Fibroblast of lung (primary cell): ENCODE data around the gene NBEA. TPM values are rescaled to one million over a fixed set of nuclear protein-coding genes. Genes with fewer than 3 reads are reported as not detected.

Experiments
- DNase-seq, 2 donors: peaks; one replicate each; pipeline versions ENCODE4 v3.0.0 to v3.0.0-alpha.2; 2010; ENCODE audit warnings: low read depth in 2 of 2
- H2AFZ ChIP-seq: 2 replicates; pipeline ENCODE4 v1.5.1; 2012; ENCODE audit warnings: low read length, control low read depth, inconsistent platforms
- H3K27ac ChIP-seq: 2 replicates; pipeline ENCODE4 v1.5.1; 2011; ENCODE audit warnings: low read length, control low read depth; ENCODE audit not compliant: insufficient read depth
- H3K27me3 ChIP-seq: 2 replicates; pipeline ENCODE4 v1.5.1; 2011; ENCODE audit warnings: mild to moderate bottlenecking, low read length; ENCODE audit not compliant: control insufficient read depth, insufficient read depth
- H3K36me3 ChIP-seq: 2 replicates; pipeline ENCODE4 v1.5.1; 2011; ENCODE audit warnings: low read length; ENCODE audit not compliant: control insufficient read depth, insufficient read depth
- H3K4me1 ChIP-seq: 2 replicates; pipeline ENCODE4 v1.5.1; 2011; ENCODE audit warnings: low read length; ENCODE audit not compliant: control insufficient read depth, insufficient read depth; ENCODE audit errors: extremely low read depth
- H3K4me2 ChIP-seq: 2 replicates; pipeline ENCODE4 v1.5.1; 2011; ENCODE audit warnings: low read length, control low read depth; ENCODE audit not compliant: insufficient read depth; ENCODE audit errors: extremely low read depth
- H3K4me3 ChIP-seq, 4 experiments: fragments of 200-600 bp in 1 of 4; sonication (generic) in 1 of 4; replicated peaks in 1 of 4; 2 replicates each; pipeline ENCODE4 v1.5.1; 2011 to 2016; ENCODE audit warnings: low read length in 4 of 4, low read depth in 3 of 4, mild to moderate bottlenecking in 3 of 4, control low read depth in 2 of 4, inconsistent platforms in 1 of 4, mixed read lengths in 1 of 4; ENCODE audit not compliant: insufficient read depth in 1 of 4; ENCODE audit errors: control extremely low read depth in 1 of 4
- H3K79me2 ChIP-seq: 2 replicates; pipeline ENCODE4 v1.5.1; 2012; ENCODE audit warnings: mild to moderate bottlenecking, low read length, inconsistent platforms; ENCODE audit not compliant: control insufficient read depth, insufficient read depth
- H3K9ac ChIP-seq: 2 replicates; pipeline ENCODE4 v1.5.1; 2011; ENCODE audit warnings: mild to moderate bottlenecking, low read length, control low read depth; ENCODE audit not compliant: insufficient read depth
- H3K9me3 ChIP-seq: 2 replicates; pipeline ENCODE4 v1.5.1; 2012; ENCODE audit warnings: low read depth, low read length; ENCODE audit not compliant: control insufficient read depth, insufficient read depth
- H4K20me1 ChIP-seq: 2 replicates; pipeline ENCODE4 v1.5.1; 2011; ENCODE audit warnings: low read length; ENCODE audit not compliant: control insufficient read depth, insufficient read depth; ENCODE audit errors: extremely low read depth
- CTCF ChIP-seq, 2 donors: IDR thresholded peaks in 1 of 2; conservative IDR thresholded peaks in 1 of 2; 1 replicate in 1 of 2; 2 replicates in 1 of 2; pipeline ENCODE4 v1.5.1; 2011 to 2012; ENCODE audit warnings: low read length in 2 of 2, control low read depth in 1 of 2, inconsistent platforms in 1 of 2, low read depth in 1 of 2, mild to moderate bottlenecking in 1 of 2
- EZH2 ChIP-seq: IDR thresholded peaks from 2 replicates; pipeline ENCODE4 v1.5.1; 2012; ENCODE audit warnings: low read length, control low read depth, mild to moderate bottlenecking; ENCODE audit errors: missing control alignments
- polyA plus RNA-seq, 2 donors: library from polyadenylated mRNA; depleted of rRNA in 1 of 2; stranded (reverse) in 1 of 2; unstranded in 1 of 2; fragments of >200 nt; gene quantifications; 2 replicates each; pipeline ENCODE4 v1.2.1, GENCODE V29; 2011 to 2012; ENCODE audit warnings: missing spikeins in 1 of 2
- total RNA-seq: library from RNA; depleted of rRNA; stranded (reverse); fragments of >200 nt; gene quantifications from 2 replicates; pipeline ENCODE4 v1.2.1, GENCODE V29; 2014

NBEA gene
- total and polyA plus RNA-seq, 2 donors (not counting 1 experiment from before 2014, with no cell fraction given) = 3.6 to 7.8 TPM

GRCh38 chr13:35146686-35147085 lies 204.6 kb downstream of the NBEA start:
- Histone ChIP-seq H3K79me2 (no peaks in the 10 kb centered on the region), H3K4me3 (no peak overlapping the region), H3K9ac (no peak overlapping the region), H3K27me3 (no peaks in the 10 kb centered on the region), H3K9me3 (no peaks in the 10 kb centered on the region), H3K4me2 (no peak overlapping the region), H4K20me1 (no peaks in the 10 kb centered on the region), H3K4me1 (no peaks in the 10 kb centered on the region), H3K36me3 (no peaks in the 10 kb centered on the region), H2AFZ (no peak overlapping the region), H3K27ac (no peak overlapping the region)
- DNase-seq = peak in 1 of 2 donors; percentile 59
- TF ChIP-seq CTCF (conservative IDR thresholded peaks at IDR 0.05 in 1 of 2, IDR thresholded peaks at IDR 0.05 in 1 of 2; ENCODE audit: low read depth in 1 of 2, low read length in 2 of 2) (no peak), EZH2 (no peak)

GRCh38 chr13:35157143-35157755 lies 215.2 kb downstream of the NBEA start:
- Histone ChIP-seq H3K36me3 (no peaks in the 10 kb centered on the region), H2AFZ (no peak overlapping the region), H4K20me1 (no peaks in the 10 kb centered on the region), H3K4me2 (no peak overlapping the region), H3K9ac (no peak overlapping the region), H3K4me3 (no peak overlapping the region), H3K27me3 (no peaks in the 10 kb centered on the region), H3K79me2 (no peaks in the 10 kb centered on the region), H3K4me1 (no peaks in the 10 kb centered on the region), H3K9me3 (no peaks in the 10 kb centered on the region), H3K27ac (no peak overlapping the region)
- DNase-seq = peak; percentile 46 to 72
- TF ChIP-seq CTCF (conservative IDR thresholded peaks at IDR 0.05 in 1 of 2, IDR thresholded peaks at IDR 0.05 in 1 of 2; ENCODE audit: low read depth in 1 of 2, low read length in 2 of 2) = peak; percentile 66 to 69
- no peak for TF ChIP-seq EZH2

GRCh38 chr13:35159041-35159440 lies 217.0 kb downstream of the NBEA start:
- no peak overlapping the region for H3K9ac ChIP-seq
- no peaks in the 10 kb centered on the region for H3K79me2 ChIP-seq
- no peaks in the 10 kb centered on the region for H3K9me3 ChIP-seq
- no peak overlapping the region for H3K4me3 ChIP-seq
- no peak overlapping the region for H2AFZ ChIP-seq
- no peak for TF ChIP-seq EZH2
- TF ChIP-seq CTCF (conservative IDR thresholded peaks at IDR 0.05 in 1 of 2, IDR thresholded peaks at IDR 0.05 in 1 of 2; ENCODE audit: low read depth in 1 of 2, low read length in 2 of 2) = no peak
- no peaks in the 10 kb centered on the region for H3K4me1 ChIP-seq
- H3K27me3 ChIP-seq = no peaks in the 10 kb centered on the region
- H3K27ac ChIP-seq = no peak overlapping the region
- H3K4me2 ChIP-seq = no peak overlapping the region
- no peaks in the 10 kb centered on the region for H3K36me3 ChIP-seq
- no peaks in the 10 kb centered on the region for H4K20me1 ChIP-seq
- no peak for DNase-seq
